ENCODE measurements around the gene RFPL4A.
"Not testable (repeated sequence)": the region's sequence is repeated elsewhere in the genome, so short reads cannot be mapped to it uniquely, and the experiment has no call there.

DNA sequence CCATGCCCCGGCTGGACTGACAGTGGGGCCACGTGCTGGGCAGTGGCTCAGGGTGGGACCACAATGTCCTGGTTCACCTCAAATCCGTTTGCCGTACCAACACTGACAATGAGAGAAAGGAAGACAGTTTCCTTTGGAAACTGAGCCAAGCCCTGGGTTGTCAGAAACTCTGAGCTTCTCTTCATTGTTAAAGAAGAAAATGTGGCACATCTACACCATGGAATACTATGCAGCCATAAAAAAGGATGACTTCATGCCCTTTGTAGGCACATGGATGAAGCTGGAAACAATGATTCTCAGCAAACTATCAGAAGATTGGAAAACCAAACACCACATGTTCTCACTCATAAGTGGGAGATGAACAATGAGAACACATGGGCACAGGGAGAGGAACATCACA is 2.1 kb upstream of the RFPL4A start:
- TF ChIP-seq EZH2 (IDR thresholded peaks at IDR 0.05; ENCODE audit: borderline replicate concordance, low read length): not testable (repeated sequence)
- TF ChIP-seq, protein P1, sequence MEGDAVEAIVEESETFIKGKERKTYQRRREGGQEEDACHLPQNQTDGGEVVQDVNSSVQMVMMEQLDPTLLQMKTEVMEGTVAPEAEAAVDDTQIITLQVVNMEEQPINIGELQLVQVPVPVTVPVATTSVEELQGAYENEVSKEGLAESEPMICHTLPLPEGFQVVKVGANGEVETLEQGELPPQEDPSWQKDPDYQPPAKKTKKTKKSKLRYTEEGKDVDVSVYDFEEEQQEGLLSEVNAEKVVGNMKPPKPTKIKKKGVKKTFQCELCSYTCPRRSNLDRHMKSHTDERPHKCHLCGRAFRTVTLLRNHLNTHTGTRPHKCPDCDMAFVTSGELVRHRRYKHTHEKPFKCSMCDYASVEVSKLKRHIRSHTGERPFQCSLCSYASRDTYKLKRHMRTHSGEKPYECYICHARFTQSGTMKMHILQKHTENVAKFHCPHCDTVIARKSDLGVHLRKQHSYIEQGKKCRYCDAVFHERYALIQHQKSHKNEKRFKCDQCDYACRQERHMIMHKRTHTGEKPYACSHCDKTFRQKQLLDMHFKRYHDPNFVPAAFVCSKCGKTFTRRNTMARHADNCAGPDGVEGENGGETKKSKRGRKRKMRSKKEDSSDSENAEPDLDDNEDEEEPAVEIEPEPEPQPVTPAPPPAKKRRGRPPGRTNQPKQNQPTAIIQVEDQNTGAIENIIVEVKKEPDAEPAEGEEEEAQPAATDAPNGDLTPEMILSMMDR (conservative IDR thresholded peaks at IDR 0.05 in 1 of 2, IDR thresholded peaks at IDR 0.05 in 1 of 2; ENCODE audit: extremely low read depth in 1 of 2, insufficient read depth in 1 of 2, low read depth in 1 of 2, low read length in 2 of 2): not testable (repeated sequence)
